GM12874 (cell line): ENCODE results near the gene PRELID3B.

Experiments
- TF ChIP-seq, protein P1 (sequence below): IDR thresholded peaks from 2 replicates; pipeline ENCODE4 v1.5.1; 2011; ENCODE audit warnings: low read depth, mild to moderate bottlenecking, control low read depth, low read length, moderate library complexity; ENCODE audit not compliant: insufficient read depth

Gene PRELID3B

DNA sequence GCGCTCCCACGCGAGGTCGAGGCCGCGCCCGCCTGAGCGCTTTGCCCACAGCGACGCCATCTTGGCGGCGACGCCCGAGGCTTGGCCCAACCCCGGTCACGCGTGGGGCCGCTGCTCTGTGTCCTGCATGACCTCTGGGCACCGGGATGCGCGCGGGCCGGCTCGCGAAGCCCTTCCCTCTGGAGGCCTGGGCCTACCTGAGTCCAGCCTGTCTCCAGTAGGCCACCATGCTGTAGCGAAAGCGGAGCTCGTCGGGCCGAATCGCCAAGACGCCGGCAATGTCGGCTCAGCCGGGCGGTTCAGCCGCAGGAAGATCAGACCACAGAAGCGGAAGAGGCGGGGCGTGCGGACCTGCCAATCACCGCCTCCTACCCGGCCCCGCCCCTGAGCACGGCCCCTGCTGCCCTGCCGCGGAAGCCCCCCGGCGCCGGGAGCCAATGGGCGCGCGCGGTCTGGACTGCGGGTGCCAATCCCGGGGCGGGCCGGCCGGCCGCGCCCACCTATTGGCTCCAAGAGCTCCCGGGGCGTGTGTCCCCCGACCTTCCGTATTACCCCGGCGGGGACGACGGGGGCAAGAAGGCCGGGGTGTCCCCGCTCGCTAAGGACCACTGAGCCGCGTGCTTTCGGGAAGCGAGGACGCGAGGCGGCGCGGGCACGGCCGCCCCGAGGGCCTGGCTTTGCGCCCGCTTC, 10.4 kb downstream of the PRELID3B start, which contains the start of gene ATP5F1E:
Gene ATP5F1E, minus strand, starts transcription at position 313 of the 690 bp plus-strand sequence. Its CDS starts 84 bp downstream, at position 229.
- TF ChIP-seq, protein P1, sequence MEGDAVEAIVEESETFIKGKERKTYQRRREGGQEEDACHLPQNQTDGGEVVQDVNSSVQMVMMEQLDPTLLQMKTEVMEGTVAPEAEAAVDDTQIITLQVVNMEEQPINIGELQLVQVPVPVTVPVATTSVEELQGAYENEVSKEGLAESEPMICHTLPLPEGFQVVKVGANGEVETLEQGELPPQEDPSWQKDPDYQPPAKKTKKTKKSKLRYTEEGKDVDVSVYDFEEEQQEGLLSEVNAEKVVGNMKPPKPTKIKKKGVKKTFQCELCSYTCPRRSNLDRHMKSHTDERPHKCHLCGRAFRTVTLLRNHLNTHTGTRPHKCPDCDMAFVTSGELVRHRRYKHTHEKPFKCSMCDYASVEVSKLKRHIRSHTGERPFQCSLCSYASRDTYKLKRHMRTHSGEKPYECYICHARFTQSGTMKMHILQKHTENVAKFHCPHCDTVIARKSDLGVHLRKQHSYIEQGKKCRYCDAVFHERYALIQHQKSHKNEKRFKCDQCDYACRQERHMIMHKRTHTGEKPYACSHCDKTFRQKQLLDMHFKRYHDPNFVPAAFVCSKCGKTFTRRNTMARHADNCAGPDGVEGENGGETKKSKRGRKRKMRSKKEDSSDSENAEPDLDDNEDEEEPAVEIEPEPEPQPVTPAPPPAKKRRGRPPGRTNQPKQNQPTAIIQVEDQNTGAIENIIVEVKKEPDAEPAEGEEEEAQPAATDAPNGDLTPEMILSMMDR: no peak

DNA sequence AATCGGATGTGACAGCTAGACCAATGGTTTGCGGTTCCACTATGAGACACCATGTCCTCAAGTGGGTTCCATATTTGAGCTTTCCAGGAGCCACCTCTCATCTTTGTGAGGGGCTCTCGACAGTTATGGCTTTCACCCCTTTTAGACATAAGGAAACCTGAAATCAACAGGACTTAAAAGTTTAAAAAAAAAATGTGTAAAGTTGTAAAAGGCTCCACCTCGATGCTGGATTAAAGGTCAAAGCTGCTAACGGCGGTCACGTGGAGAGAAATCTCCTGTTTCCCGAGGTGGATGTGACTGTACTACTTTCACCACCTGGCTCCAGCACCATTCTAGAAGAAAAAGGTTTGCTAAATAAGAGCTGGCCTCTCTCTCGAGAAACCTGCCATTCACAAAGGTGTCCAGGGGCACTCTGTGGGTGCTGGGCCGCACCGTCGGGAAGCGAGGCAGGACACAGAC, 11.0 kb downstream of the PRELID3B start:
- TF ChIP-seq, protein P1: no peak

DNA sequence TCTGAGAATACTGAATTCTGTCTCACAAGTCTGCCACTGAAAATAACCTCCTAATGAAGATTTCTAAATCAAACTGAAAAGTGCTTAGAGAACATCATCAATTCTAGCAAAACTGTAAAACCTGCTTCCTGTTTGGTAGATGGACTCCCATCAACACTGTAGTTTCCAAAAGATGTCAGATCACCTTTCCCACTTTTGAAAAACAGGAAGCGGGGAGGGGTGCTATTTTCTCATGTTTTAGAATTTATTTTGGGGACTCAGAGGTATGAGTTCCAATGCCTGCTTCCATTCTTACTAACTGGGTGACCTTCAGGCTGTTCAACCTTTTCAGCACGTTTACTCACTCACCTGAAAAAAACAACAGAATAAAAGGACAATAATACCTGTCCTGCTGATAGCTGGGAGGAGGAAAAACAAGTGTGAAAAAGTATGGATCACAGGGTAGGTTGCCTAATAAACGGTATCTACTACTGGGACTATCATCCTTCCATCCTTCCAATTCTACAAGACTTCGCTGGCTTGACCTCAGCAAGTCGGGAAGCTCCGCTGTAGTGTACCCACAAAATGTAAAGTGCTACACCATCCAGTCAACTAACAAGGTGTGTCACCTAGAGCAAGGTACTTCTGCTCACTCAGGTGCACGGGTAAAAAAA, 11.5 kb downstream of the PRELID3B start:
- TF ChIP-seq, protein P1: no peak

DNA sequence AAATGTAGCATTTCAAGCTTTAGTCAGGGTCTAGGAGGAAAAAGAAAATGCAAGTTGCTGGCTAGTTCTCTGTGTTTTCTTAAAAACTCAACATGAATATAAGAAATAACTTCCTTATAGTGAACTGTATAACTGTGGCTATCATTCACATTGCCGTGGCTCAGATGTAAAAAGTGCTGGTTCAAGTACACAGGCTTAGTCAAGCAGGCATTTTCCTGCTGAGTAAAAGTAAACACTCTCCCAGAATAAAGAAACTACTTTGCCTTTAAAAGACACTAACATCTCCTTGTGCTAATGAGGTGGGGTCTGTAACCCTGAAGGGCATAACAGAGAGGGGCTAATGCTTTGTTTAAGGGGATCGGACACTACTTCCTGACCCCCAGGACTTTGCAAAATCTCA, 13.8 kb downstream of the PRELID3B start:
- TF ChIP-seq, protein P1: no peak

DNA sequence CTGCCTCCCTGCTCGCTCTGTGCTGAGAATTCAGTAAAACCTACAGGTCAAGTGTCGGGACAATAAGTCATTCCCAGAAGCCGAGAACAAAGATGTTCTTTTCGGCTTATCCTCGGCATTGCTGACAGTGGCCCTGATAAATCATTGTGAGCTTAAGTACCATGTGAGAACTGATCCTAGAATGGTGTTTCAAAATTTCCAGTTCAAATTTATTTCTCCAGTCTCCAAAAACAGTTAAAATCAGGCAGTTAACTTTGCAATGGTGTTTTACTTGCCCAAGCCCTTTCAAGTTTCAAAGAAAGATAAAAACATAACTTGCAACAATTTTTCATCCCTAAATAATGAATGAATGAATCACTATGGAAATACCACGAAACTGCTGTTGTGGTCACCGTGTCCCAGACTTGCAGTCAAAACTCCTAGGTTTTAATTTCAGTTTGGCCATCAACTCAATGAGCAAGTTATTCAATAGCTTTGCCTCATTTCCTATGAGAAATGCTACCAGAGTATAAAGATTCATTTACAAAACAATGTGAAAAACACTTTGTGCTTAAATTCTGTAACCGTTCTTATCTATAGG, 14.8 kb downstream of the PRELID3B start:
- TF ChIP-seq, protein P1: no peak

DNA sequence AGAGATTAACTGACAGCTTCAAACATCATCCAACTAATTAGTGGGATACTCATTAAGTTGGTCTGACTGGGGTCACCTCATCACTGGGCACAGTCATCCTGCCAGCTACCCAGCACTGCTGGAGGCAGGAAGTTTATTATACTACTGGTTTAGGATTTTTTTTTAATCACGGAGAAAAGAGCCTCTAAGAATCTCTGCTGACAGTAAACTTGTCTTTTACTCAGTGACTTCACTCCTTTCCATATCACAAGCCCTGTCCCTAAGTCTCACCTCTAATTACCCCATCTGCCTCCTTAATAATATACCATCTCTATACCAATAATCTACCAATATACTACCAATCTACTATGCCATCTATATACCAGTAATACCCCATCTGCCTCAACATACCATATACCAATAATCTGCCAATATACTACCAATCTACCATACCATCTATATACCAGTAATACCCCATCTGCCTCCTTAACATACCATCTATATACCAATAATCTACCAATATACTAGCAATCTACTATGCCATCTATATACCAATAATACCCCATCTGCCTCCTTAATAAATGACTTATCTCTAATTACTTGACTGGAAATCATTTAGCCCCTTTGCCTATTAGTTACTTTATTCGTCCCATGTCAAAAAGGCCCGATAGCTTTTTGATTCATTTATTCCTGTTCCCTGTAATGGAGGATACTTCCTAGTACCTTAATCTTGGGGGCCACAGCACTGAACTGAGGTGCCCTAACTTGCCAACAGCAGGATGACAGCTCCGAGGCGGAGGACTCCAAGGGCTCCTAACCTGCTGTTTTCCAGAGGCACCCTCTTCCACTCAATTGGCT, 15.5 kb downstream of the PRELID3B start:
- TF ChIP-seq, protein P1: no peak

DNA sequence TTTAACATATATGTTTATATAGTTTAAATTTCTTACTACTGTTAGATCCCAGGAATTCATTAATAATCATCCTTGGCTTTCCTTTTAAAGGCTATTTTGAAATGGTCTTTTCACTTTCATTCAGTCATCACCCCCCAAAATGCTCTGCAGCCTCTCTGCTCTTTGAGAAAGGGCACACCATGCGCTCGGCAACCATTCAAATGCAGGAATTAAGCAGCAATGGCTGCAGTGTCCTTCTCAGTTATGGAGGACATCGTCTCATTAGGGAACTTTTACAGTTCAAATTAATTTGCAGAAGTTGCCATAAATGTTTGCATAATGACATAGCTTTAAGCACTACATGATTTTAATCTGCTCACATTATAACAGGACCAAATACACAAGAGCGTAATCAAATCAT, 17.1 kb downstream of the PRELID3B start:
- TF ChIP-seq, protein P1: no peak
